Neutrophil (primary cell): ENCODE measurements around the gene AGR2.

Experiments used
- H3K27ac ChIP-seq: fragments of 200-600 bp; sonication (generic); 2 replicates; pipeline ENCODE4 v1.5.1; 2016; ENCODE audit warnings: mild to moderate bottlenecking, moderate library complexity
- H3K27me3 ChIP-seq: fragments of 200-600 bp; sonication (generic); 2 replicates; pipeline ENCODE4 v1.6.0; 2016; ENCODE audit warnings: mild to moderate bottlenecking
- H3K36me3 ChIP-seq: fragments of 200-600 bp; sonication (generic); 2 replicates; pipeline ENCODE4 v1.5.1; 2017
- H3K4me1 ChIP-seq, 2 experiments: fragments of 200-600 bp in 1 of 2; sonication (generic) in 1 of 2; 1 replicate in 1 of 2; 2 replicates in 1 of 2; pipeline versions ENCODE4 v1.5.1 to v1.6.1; 2013 to 2016; ENCODE audit warnings: low read depth in 1 of 2, low read length in 1 of 2, mild to moderate bottlenecking in 1 of 2, moderate library complexity in 1 of 2; ENCODE audit not compliant: control insufficient read depth in 1 of 2, insufficient read depth in 1 of 2
- H3K4me3 ChIP-seq, 2 experiments: fragments of 200-600 bp in 1 of 2; sonication (generic) in 1 of 2; 1 replicate in 1 of 2; 2 replicates in 1 of 2; pipeline ENCODE4 v1.5.1; 2013 to 2016; ENCODE audit warnings: low read depth in 1 of 2, low read length in 1 of 2, mild to moderate bottlenecking in 1 of 2, moderate library complexity in 1 of 2
- H3K9me3 ChIP-seq: fragments of 200-600 bp; sonication (generic); 2 replicates; pipeline ENCODE4 v1.5.1; 2016
- TF ChIP-seq, protein P1 (sequence below): fragments of 200-600 bp; sonication (generic); IDR thresholded peaks from 2 replicates; pipeline ENCODE4 v1.5.1; 2016; ENCODE audit warnings: antibody characterized with exemption

AGR2 gene

DNA sequence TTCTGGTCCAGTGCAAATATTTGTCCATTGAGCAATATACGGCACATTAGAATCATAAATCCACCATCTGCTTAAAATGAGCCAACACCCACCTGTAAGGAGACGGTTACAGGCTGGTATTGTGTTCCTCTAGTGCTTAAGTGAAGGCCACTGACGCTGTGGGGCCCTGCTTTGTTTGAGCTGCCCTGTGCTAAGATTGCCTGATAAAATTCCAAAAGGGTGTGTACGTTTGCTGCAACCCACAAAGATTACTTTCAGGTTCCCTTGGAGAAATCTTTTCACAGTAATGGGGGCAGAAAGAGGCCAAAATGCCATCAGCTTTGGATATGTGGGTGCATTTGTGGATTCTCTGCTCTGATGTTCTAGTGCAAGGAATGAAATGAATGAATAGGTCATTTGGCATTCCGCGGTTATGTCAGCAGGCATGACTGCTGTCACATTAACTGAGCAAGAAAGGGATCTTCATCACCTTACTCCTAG is 42.6 kb upstream of the AGR2 start:
- TF ChIP-seq, protein P1, sequence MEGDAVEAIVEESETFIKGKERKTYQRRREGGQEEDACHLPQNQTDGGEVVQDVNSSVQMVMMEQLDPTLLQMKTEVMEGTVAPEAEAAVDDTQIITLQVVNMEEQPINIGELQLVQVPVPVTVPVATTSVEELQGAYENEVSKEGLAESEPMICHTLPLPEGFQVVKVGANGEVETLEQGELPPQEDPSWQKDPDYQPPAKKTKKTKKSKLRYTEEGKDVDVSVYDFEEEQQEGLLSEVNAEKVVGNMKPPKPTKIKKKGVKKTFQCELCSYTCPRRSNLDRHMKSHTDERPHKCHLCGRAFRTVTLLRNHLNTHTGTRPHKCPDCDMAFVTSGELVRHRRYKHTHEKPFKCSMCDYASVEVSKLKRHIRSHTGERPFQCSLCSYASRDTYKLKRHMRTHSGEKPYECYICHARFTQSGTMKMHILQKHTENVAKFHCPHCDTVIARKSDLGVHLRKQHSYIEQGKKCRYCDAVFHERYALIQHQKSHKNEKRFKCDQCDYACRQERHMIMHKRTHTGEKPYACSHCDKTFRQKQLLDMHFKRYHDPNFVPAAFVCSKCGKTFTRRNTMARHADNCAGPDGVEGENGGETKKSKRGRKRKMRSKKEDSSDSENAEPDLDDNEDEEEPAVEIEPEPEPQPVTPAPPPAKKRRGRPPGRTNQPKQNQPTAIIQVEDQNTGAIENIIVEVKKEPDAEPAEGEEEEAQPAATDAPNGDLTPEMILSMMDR = no peak
- Histone ChIP-seq H3K4me3 (no peak overlapping the region), H3K9me3 (no peaks in the 10 kb centered on the region), H3K27ac (no peak overlapping the region), H3K4me1 (peaks cover 5 to 8% of the 10 kb centered on the region in 2 experiments), H3K27me3 (no peaks in the 10 kb centered on the region), H3K36me3 (no peaks in the 10 kb centered on the region)

DNA sequence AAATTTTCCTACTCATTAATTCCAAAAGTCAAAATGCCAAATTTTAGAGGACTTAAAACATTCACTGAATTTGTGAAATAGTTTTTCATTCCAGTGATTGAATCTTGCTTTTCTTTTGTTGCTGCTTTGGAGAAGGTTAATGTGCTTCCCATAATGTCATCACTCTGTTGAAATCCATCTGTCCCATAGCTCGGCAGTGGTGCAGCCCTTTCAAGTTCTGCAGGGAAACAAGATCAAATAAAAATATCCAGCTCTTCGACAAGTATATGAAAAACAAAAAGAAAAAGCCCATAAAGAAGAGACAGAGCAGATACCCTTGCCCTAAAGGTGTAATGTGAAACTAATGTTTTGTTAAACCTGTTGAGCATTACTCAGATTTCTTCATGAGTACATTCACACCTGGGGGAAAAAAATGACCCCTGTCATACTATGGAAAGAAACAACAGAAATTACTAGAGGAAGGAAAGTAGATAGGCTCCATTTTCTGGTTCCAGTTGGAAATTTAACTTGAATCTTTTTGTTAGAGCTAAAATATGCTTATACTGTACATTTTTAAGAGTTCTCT is 41.9 kb upstream of the AGR2 start:
- TF ChIP-seq, protein P1 = no peak
- Histone ChIP-seq H3K27ac (no peak overlapping the region), H3K4me3 (no peak overlapping the region), H3K4me1 (peaks cover 1 to 8% of the 10 kb centered on the region in 2 experiments), H3K27me3 (no peaks in the 10 kb centered on the region), H3K36me3 (no peaks in the 10 kb centered on the region), H3K9me3 (no peaks in the 10 kb centered on the region)

DNA sequence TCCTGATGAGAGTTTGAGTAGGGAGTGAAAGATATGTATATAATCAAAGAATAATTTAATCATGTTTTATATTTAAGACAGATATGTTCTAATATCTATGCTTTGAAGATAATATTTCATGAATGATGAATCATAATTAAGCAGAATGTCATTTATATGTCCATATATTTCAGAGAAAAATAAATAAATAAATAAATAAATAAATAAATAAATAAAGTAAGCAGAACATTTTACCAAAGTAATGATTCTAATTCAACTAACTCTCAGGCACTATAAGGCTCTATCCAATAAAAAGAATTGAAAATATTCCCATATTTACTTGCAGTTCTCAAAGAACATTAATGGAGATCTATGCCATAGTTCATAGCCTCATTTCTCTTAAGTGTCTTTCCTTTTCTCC is 40.9 kb upstream of the AGR2 start:
- Histone ChIP-seq H3K36me3 (no peaks in the 10 kb centered on the region), H3K27ac (no peak overlapping the region), H3K4me3 (no peak overlapping the region), H3K9me3 (no peaks in the 10 kb centered on the region), H3K27me3 (no peaks in the 10 kb centered on the region), H3K4me1 (peaks cover 0 to 2% of the 10 kb centered on the region in 2 experiments)
- TF ChIP-seq, protein P1 = no peak

DNA sequence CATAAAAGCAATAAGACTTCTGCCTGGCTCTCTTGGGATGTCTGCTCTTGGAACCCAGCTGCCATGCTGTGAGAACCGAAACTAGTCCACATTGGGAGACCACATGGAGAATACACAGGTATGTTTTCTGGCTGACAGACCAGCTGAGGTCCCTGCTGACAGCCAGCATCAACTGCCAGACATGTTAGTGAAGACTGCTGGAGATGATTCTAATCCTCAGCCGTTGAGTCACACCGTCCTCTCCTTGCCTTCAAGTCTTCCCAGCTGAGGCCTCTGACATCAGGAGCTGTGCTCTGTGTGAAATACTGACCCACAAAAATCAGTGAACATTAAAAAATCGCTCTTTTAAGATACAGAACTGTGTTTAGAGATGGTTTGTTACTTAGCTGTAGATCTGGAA is 36.9 kb upstream of the AGR2 start:
- H3K27ac ChIP-seq = no peak overlapping the region
- no peaks in the 10 kb centered on the region for H3K9me3 ChIP-seq
- no peak overlapping the region for H3K4me3 ChIP-seq
- H3K36me3 ChIP-seq = no peaks in the 10 kb centered on the region
- H3K27me3 ChIP-seq = no peaks in the 10 kb centered on the region
- H3K4me1 ChIP-seq = no peaks in the 10 kb centered on the region
- TF ChIP-seq, protein P1 = no peak

DNA sequence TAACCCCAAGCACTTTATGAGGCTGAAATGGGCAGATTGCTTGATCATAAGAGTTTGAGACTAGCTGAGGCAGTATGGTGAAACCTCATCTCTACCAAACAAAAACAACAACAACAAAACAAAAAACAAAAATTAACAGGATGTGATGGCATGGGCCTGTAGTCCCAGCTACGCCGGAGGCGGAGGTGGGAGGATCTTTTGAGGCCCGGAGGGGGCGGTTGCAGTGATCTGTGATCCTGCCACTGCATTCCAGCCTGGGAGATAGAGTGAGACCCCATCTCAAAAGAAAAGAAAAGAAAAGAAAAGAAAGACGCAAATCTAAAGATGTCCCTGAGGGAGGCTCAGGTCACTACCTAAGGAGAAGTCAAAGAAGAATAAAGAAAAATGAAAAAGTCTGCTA is 35.3 kb upstream of the AGR2 start:
- Histone ChIP-seq H3K4me3 (no peak overlapping the region), H3K27ac (no peak overlapping the region), H3K9me3 (no peaks in the 10 kb centered on the region), H3K27me3 (no peaks in the 10 kb centered on the region), H3K4me1 (no peaks in the 10 kb centered on the region), H3K36me3 (no peaks in the 10 kb centered on the region)
- TF ChIP-seq, protein P1 = no peak
